ENCODE measurements around the gene TREM2.

The TREM2 gene

DNA sequence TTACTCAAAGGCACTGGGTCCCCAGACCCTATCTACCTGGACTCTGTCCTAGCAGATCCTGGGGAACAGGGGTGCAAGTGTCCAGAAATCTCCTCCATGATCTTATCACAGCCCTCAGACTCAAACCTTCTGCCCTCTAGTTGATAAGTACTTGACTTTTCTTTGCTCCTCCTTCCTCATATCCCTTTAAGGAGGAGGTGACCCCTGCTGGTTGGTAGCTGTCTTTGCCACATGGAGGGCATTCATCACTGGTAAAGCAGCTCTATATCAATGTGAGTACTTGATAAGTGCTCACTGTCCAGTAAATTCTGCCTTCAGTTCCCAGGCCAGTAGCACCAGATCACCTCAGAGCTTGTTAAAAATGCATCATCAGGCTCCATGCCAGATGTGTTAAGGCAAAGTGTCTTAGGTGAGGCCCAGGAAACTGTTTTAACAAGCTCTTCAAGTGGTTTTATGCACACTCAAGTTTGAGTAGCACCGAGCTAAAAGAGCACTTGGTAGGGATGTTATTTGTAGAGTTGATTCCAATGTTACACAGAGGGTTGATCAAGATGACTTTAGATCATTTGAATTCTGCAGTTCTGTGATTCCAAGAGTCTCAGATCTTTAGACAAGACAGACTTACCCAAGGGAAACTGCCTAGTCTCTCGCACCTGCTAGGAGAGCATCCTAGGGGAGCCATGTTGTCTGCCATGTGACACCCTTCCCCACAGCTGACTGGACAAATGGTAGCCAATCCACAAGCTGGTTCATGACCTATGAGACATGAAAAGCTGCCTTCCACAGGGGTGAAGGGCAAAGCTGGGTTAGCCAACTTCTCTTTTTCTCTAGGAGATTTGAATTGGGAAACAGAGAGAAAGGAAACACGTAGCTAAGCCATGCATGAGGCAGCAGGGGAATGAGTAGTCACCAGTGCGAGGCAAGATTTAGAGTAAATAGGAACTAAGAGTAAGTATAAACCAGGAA, 19.4 kb upstream of the TREM2 start:
- DNase-seq: peak; percentile 99

DNA sequence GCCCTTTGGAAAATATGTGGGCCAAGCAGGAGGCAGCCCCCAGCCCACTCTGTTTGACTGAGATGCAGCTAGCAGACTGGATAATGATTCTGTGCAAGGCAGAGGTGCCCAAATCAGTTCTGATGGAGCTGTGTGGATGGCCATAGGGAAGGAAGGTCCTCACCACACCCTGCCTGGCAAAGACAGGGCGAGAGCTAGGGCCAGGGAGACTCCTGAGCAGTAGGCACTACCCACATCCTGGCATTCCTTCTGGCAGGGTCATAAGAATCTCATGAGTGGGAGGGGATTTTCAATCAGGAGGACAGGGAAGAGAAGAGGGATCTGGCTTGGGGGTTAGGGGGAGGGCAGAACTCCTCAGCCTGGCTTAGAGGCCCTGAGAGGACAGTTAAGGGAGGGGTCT, 18.6 kb upstream of the TREM2 start:
- no peak for DNase-seq

DNA sequence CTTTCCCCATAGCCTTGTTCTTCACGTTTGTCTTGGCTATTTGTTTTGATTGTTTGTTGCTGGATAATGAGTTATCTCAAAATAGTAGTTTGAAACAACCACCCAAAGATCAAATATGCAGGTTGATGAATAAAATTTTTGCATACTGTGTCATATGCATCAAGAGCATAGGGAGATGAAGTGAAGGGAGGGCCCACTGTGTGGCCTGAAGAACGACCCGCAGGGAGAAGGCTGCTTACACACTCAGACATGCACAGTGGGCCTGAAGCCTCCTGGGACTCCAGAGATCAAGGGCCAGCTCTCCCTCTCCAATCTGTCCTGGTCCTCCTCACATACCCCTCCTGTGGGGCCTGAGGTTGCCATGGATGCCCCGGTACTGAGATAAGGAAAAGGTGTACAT, 16.2 kb upstream of the TREM2 start:
- no peak for DNase-seq

DNA sequence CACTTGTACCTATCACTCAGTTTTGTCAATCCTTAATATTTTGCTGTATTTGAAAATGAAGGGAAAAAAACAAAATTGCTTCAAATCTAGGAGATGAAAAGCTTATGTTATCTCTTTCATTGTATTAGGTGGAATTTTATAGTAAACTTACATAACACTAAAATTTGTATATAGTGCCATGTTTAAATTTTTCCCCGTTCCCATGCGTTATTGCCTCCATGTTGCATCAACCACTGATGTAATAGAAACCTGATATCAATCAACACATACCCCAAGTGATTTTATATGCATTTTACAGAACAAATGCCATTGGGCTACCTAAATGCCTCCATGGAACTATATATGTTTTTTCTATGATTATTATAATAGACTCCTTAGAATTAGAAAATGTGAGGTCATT, 14.8 kb upstream of the TREM2 start:
- no peak for DNase-seq

DNA sequence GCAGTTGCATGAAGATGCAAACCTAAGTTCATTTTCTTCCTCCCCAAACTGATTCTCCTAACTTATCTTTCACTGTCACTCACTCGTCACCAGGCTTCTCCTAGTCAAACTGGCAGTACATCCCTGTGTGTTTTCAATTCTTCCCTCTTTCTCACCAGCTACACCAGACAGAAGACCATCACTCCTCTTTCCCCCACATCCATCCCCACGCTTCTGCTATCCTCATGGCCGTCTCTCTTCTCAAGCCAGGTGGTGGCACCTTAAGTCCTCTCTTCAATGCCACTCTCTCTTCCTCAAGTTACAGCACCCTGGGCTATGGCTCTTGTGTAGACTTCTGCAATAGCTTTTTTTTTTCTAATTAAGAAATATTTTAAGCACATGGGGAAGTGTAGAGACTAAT, 14.4 kb upstream of the TREM2 start:
- DNase-seq: no peak

DNA sequence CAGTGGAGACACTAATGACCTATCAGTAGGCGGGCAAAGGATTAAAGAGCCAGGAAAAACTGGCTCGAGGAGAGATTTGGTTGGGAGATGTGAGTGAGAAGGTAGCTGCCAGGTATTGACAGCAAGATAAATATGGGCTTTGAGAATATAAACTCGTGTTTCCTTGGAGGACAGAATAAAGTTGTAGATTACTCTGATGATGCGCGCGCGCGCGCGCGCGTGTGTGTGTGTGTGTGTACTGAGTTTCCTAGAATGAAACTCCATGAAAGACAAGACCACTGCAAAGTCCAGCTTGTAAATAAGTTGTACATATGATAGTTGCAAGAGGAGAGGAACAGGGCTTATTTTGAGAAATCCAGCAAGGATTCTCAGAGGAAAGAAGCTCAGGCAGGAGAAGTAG, 13.3 kb upstream of the TREM2 start:
- no peak for DNase-seq

DNA sequence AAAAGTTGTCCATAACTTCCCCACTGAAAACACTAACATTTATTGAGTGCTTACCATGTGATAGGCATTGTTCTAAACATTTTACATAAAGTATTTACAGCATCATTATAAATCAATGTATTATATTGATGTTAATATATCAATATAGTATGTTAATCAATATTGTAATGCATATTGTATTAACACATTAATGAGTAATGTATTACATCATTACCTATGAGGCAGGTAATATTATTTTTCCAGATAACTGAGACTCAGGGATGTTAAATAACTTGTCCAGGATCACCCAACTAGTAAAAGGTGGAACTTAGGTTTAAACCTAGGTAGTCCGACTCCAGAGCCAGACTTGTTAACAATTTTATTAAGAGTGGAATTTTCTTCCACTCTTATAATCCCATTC, 12.2 kb upstream of the TREM2 start:
- no peak for DNase-seq

DNA sequence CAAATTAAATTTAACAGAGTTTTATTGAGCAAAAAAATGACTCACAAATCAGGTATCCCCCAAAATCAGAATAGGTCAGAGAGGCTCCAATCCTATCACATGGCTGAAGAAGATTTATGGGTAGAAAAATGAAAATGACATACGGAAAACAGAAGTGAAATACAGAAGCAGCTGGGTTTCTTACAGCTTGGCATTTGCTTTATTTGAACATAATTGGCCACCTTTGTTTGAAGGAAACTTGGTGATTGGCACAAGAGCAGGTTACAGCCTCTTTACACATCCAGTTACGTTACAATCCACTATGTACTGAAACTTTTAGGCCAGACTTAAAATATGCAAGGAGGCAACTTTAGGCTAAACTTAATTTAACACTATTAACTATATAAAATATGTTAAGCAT, 11.7 kb upstream of the TREM2 start:
- DNase-seq: peak; percentile 87

DNA sequence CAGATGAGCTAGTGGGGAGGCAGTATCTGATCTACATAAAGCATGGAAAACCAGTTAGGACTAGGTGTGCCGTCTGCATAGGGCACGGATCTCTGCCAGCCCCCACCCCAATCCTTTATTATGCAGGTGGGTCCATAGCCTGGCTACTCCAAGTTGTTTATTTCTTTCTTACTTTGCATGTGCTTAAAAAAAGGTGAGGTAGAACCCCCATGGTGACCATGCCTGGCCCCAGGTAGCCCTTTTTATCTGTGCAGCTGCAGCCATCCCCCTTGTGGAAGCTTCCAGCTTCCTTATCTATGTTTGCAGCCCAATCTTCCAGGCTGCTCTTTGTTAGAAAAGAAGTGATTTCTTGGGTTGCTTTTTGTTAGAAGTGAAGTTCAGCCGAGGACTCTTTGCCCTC, 9.0 kb upstream of the TREM2 start:
- no peak for DNase-seq

DNA sequence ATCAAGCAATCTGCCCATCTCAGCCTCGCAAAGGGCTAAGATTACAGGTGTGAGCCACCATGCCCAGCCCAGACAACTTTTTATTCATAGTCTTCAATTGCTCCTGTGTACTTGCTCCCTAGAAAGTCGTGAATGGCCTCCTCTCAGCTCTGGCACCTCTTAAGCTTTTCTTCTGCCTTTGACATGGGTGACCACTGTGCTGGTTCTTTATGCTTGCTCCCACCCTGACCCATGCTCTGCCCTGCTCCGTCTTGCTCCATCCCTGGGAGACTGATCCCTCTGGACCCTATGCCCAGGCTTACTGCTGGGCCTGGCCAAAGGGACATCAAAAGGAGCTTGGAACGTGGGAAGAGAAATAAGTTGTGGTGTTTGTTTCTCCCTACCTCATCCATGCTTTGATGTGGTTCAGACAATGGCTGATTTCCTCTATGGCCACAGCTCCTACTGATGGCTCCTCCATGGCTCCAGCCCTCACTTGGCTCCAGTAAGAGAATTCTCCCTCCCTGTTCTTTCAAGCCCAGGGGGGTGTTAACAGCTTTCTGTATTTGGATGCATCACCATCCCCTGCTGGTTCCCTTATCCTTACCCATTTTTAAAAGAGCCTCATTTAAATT, 7.7 kb upstream of the TREM2 start:
- DNase-seq: no peak

DNA sequence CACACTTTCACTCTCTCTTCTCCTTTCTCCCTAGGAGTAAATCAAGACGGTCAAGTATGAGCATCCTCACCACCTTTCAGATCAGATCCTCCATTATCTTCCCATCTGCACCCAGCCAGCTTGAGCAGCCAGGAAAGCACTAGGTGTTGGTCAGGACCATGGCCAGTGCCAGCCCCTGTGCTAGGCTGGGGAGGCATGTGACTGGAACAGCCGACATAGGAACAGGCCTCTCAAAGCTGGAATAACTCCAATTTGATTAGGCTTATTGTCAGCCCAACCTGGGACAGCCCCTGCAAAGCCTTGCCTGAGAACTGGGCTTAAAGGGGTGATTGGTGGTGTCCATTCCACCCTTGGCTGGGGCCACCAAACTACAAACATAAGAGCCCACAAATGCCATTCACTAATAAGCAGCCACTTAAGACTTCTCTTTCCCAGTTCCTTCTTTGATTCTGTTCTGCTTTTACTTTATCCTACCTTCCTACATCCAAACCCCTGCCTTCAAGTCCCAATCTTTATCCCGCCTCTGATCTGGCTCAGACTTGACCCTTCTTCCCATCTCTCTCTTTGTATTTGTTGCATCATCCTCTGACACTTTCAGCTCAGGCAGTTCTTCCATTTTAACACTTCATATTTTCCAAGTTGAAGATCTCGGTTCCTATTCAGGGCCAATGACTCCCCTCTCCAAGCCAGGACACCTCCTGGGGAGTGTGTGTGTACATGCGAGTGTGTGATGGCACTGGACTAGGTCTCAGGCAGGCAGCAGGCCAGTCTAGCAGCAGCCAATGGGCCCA, 4.5 kb upstream of the TREM2 start:
- DNase-seq: peak; percentile 27

DNA sequence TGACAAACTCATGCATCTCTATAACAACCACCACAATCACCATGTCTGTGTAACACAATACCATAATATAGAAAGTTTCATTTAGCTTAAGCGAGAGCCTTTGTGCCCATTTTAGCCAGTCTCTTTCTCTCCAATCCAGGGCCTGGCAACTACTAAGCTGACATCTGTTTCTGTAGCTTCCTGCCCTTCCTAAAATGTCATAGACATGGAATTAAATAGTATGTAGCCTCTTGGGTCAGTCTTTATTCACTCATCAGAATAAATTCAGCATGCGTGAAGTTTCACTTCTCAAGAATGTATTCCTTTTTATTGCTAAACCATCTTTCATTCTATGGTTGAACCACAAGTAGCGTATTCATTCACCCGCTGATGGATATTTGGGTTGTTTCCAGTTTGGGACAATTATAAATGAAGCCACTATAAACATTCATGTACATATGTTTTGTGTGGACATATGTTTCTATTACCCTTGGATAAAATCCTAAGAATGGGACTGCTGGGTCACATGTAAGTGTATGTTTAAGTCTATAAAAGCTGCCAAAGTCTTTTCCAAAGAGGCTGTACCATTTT, 1.7 kb upstream of the TREM2 start:
- DNase-seq: peak; percentile 75

DNA sequence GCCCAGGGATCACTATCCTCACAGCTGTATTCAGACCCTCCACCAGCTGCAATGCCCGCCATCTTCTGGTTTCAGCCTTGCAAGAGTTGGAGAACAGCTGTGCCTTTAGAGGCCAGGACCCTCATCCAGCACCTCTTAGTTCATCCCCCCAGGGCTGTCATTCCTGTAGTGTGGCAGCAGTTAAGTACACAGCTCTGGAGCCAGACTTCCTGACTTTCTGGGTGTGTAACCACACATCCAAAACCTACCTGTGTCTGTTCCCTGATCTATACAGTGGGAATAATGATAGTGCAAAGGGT, 452 bp upstream of the TREM2 start:
- DNase-seq: no peak

DNA sequence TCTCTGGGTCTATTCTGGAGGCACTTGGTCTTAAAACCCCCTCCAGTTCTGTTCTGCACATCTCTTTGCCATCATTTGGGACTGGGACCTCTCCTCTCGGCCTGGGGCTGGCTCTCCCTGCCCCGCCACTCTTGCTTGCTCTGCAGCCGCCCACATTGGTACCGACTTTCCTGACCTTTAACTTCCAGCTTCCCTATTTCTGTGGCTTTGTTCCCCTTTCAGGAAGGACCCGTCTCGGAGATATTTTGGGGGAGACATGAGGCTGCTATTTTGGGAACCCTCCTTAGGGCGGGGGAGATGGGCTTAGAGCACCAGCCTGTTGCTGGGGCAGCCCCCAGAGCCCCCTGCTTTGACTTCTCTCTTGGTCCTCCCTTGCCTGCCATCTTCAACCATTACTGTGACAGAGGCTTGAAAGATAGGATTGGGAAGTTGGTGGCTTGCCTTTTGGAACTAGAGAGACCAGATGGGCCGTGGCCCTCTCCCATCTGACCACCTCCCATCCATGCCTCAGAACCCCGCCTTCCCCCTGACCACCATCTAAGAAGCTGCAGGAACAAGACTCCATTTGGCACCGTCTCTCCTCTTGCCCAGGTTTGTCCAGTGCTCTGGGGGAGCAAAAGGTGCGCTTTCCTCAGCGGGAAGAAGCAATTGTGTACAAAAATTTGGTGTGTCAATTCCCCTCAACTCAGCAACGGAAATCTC, 914 bp downstream of the TREM2 start:
- peak; percentile 57 for DNase-seq

DNA sequence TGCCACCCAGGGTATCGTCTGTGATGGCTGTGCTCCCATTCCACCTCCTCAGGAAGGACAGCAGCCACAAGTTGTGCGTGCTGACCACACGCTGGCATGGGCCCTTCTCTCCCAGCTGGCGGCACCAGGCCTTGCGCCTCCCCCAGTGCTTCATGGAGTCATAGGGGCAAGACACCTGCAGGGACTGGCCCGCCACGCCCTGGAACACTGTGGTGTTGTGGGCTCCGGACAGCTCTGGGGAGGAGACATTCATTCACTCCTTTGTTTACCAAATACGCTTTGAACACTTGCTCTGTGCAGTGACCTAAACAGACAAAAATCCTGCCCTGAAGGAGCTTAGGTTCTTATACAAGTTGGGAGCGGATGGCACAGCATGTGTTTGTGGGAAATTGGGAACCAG, 1.5 kb downstream of the TREM2 start:
- no peak for DNase-seq

DNA sequence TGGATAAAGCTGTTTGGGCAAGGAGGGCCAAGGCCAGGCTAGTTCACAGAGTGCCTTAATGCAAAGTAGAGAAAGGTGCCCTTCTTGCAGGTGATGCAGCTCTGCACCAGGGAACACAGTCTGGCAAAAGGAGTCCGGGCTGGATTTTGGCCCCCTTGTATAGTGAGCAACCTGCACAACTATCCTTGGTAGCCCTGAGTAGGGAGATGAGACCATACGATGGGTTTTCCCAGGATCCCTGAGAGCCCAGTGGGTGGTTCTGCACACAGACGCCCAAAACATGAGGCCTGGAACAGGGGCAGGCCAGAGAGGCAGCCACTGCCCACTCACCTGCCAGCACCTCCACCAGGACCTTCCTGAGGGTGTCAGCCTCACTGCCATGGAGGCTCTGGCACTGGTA, 2.0 kb downstream of the TREM2 start:
- DNase-seq: no peak

DNA sequence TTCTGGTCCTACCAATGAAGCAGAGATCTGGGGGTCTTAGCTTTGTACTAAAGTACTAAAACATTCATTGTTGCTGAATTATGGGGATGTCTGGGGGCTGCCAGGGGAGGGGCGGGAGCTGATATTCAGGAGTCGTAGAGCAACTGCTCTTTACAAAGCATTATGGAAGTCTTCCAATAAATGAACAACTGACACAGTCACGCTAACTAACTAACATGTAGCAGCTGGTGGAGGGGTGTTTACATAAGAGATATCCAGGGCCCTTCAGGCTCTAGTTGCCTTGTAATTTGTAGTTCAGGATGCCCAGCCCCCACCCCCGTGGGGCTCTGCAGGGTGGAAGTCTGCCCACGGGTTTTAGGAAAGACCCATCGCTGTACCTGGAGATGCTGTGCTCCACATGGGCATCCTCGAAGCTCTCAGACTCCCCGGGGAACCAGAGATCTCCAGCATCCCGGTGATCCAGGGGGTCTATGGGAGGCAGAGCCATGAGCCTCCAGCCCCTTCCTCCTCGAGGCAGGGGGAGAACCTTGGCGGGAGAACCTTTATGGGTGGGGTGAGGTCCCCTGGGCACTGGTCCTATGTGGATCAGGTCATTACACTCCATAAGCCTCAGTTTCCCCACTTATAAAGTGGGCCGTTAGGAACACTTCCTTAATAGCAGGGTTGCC, 3.4 kb downstream of the TREM2 start:
- DNase-seq: no peak

DNA sequence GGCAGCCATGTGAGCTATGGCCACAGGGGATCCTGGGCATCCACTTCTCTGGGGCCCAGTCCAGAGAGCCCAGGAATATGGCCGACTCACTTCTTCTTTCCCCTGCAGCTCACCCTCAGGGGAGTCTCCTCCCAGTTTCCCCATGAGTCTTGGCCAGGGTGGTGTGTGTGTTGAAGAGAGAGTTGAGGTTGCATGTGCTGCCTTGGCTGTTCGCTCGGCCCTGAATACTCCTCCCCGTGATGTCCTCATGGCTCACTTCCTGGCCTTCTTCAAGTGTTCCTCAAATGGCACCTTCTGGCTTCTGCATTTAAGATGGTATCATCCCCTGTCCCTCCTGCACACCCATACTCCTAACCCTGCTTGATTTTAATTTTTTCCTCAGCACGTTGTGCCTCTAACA, 5.6 kb downstream of the TREM2 start:
- peak; percentile 67 for DNase-seq

DNA sequence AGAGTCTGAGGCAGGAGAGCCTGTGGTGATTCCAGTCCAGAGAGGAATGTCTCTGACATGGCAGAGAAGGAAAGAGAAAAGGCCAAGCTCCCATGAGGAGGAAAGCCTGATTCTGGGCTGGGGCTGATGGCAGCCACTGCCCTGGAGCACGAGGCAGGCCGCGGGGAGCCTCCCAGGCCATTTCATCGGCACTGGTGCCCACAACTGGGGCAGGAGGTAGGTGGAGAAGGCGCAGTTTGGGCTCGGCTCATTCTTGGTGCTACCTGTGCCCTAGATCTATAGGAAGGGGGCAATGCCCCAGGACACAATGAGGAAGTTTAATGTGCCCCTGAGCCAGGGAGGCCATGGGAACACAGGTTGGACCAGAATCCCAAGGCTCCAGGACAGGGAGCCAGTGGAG, 6.1 kb downstream of the TREM2 start:
- DNase-seq: no peak

DNA sequence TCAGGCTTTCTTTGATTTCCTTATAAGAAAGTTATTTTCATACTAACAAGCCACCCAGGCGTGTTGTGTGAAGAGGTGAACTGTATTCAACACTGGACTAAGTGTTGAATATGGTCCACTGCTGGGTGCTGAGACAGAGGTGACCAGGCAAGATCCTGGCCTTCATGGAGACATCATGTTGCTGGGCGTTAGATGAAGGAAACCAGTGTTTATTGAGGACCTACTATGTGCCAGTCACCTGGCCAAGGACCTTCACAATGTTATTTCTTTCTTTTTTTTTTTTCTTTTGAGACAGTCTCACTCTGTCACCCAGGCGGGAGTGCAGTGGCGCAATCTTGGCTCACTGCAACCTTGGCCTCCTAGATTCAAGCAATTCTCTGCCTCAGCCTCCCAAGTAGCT, 6.9 kb downstream of the TREM2 start:
- DNase-seq: no peak

DNA sequence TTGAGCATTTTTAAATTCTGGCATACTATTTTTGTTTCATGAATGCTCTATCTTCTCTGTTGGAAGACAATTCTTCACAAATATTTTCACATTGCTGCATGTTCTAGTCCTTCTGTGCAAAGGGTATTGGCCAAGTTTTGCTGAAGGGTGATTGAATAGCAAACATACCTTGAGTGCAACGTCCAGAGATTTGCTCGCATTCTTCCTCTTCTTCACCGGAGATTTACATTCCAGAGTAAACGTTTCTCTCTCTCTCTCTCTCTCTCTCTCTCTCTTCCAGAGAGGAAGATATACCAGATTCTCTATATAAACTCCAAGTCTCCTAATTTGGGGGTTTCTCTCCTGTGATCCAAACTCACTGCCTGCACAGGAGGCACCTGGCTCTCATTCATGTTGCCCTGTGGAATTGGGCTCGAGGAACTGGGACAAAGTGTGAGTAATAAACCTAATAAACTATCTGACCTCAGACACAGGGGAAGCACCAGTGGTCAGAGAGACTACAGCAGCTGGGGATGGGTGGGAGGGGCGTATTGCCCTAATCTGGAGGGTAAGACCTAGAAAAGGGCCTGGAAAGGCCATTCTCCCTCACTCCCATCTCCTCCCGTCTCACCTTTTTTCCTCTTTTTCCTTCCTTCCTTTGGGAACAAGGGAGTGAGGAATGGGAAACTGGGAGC, 7.6 kb downstream of the TREM2 start:
- no peak for DNase-seq
